ENCODE results near the gene SNTA1.
"Not testable (repeated sequence)": the region's sequence is repeated elsewhere in the genome, so short reads cannot be mapped to it uniquely, and the experiment has no call there.

The SNTA1 gene

DNA sequence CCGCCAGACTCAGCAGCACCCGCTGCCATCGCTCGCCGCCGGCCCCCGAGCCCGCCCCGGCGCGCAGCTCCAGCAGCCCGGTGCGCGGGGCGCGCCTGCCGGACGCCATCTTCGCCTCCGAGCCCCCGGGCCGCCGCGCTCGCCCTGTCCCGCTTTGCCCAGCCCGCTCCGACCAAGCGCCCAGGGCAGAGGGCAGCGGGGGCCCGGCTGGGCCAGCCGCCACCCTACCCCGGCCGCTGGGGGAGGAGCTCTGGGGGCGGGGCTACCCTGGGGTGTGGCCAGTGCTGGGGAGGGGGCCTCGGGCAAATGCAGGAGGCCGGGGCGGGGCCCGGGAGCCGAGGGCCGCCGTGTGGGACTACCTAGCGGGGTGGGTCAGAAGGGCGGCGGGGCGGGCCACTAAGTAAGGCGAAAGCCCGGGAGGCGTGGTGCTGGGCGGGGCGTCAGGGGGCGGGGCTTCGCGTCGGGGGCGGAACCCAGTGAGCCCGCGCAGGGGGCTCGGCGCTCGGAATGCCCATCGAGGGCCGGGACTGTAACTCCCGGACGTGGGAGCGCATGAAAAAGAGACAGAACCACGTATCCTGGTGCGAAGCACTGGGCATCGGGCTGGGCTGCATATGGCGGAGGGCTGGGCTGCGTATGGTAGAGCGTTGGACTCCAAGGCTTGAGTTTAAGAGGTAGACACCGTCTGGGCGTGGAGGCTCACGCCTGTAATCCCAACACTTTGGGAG is at the start of gene SNTA1:
SNTA1 (minus strand) TSS at position 252 of the 728 bp plus-strand sequence; CDS start at position 109, 143 bp downstream.
- Histone ChIP-seq H3K4me3 (peak within 1 kb of the TSS; percentile 37), H3K27me3 (ENCODE audit: low read depth) (no peaks in the 10 kb centered on the region), H3K36me3 (replicated peaks) (no peaks in the 10 kb centered on the region), H3K9me3 (no peaks in the 10 kb centered on the region), H3K4me1 (peaks cover 7% of the 10 kb centered on the region)
- in situ Hi-C loops (cut with MboI; ENCODE audit: low sequenced_read_pairs) = no loop called here
- peak; percentile 92 to 99 for DNase-seq (ENCODE audit: low spot score in 2 of 2)

DNA sequence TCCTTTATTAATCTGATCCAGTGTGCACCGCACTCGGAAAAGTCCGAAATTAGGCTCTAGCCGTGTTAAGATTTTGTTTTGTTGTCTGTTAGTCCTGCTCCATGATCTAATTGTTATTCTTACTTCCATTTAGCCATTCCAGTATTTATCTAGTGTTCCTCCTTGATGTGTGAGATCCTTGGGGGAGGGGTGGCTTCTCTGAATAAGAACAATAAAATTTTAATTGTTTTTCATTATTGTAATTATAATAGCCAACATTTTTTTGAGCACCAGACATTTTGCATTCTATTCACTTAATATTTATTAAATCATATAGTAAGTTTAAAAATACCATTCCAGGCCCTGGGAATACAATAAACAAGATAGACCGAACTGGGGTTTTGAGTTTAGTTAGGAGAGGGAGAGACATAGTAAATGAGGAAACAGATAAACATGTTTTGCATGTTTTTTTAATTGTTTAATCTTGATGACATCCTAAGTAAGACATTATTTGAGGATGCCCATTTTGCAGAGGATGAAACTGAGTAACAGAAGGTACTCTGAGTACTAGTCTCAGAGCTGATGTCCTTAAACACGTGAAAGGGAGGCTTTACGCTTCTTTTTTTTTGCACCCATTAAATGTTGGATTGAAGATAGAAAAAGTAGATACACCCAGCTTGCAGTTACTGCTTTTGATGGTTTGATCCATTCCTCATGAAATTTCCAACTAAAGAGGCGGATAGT is 47.5 kb upstream of the SNTA1 start:
- DNase-seq (ENCODE audit: low spot score in 2 of 2) = no peak
- peak overlapping the region; percentile 80 for H3K4me3 ChIP-seq
- H3K27me3 ChIP-seq (ENCODE audit: low read depth) = no peaks in the 10 kb centered on the region
- no peaks in the 10 kb centered on the region for H3K36me3 ChIP-seq (replicated peaks)
- peaks cover 13% of the 10 kb centered on the region for H3K4me1 ChIP-seq
- in situ Hi-C loops (cut with MboI; ENCODE audit: low sequenced_read_pairs) = no loop called here
- H3K9me3 ChIP-seq = no peaks in the 10 kb centered on the region; the same call in 1 of the 2 replicates

DNA sequence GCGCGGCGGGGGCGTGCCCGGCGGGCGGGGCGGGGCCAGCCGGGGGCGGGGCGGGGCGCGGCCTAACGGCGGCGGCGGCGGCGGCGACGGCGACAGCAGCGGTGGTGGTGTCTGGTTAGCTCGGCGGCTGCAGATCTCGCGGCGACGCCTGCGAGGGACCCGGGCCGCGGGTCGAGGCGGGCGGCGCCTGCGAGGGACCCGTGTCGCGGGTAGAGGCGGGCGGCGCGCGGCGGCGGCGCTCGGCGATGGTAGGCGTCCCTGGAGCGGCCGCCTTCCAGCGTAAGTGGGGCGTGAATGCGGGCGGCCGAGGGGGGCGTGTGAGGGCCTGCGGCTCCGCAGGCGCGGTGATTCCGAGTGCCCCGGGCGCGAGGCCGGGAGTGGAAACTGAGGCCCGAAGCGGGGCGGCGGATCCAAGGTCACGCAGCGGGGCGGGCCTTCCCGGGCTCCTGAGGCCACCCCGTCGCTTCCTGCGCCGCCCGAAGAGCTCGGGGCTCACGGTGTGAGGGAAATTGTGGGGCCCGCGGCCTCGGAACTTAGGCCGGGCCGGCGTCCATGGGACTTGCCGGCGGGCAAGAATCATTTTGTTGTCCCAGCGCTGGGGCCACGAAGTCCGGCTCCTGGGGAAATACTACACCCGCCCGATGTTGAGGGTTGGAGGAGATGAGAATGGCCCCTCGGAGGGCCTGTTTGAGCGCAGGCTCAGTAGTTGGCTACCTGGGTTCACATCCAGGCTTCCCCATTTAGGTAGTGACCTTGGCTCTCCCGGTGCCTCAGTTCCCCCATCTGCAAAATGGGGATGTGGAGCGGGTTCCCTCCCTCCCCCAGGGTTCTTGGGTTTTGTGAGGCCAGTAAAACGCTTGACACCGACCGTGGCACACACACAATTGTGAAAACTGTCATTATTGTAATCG is 46.7 kb upstream of the SNTA1 start, which contains the start of gene CBFA2T2:
CBFA2T2 (plus strand) TSS at position 74 of the 911 bp plus-strand sequence; CDS start at position 246, 172 bp downstream.
- H3K27me3 ChIP-seq (ENCODE audit: low read depth) = no peaks in the 10 kb centered on the region
- H3K9me3 ChIP-seq = no peaks in the 10 kb centered on the region; the same call in 1 of the 2 replicates
- H3K4me3 ChIP-seq = peak within 1 kb of the TSS; percentile 80
- no peak for DNase-seq (ENCODE audit: low spot score in 2 of 2)
- in situ Hi-C loops (cut with MboI; ENCODE audit: low sequenced_read_pairs) = no loop called here
- peaks cover 13% of the 10 kb centered on the region for H3K4me1 ChIP-seq
- H3K36me3 ChIP-seq (replicated peaks) = no peaks in the 10 kb centered on the region

DNA sequence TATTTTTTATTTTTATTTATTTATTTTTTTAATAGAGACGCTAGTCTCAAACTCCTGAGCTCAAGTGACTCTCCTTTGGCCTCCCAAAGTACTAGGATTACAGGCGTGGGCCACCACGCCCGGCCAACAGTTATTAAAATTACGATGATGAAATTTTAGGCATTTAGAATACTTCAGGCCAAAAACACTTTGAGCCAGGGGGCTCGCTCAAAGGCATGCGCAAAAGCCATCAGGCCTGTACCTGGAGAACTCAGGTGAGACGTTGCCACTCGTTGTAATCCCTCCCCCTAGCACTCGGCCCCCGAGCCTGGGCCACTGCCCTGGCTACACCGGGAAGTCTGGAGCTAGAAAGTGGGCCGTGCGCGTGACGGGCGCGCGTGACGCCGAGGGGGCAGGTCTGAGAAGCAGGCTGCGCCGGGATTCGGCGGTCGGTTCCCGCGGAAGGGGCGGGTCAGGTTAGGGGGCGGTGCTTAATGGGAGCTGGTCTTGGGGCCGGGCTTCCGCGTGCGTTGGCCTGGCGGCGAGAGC is 46.0 kb upstream of the SNTA1 start:
- in situ Hi-C loops (cut with MboI; ENCODE audit: low sequenced_read_pairs) = no loop called here
- peaks cover 13% of the 10 kb centered on the region for H3K4me1 ChIP-seq
- peak; percentile 93 to 99 for DNase-seq (ENCODE audit: low spot score in 2 of 2)
- H3K36me3 ChIP-seq (replicated peaks) = no peaks in the 10 kb centered on the region
- H3K9me3 ChIP-seq = no peaks in the 10 kb centered on the region; the same call in 1 of the 2 replicates
- H3K27me3 ChIP-seq (ENCODE audit: low read depth) = no peaks in the 10 kb centered on the region
- peak overlapping the region; percentile 39 for H3K4me3 ChIP-seq

DNA sequence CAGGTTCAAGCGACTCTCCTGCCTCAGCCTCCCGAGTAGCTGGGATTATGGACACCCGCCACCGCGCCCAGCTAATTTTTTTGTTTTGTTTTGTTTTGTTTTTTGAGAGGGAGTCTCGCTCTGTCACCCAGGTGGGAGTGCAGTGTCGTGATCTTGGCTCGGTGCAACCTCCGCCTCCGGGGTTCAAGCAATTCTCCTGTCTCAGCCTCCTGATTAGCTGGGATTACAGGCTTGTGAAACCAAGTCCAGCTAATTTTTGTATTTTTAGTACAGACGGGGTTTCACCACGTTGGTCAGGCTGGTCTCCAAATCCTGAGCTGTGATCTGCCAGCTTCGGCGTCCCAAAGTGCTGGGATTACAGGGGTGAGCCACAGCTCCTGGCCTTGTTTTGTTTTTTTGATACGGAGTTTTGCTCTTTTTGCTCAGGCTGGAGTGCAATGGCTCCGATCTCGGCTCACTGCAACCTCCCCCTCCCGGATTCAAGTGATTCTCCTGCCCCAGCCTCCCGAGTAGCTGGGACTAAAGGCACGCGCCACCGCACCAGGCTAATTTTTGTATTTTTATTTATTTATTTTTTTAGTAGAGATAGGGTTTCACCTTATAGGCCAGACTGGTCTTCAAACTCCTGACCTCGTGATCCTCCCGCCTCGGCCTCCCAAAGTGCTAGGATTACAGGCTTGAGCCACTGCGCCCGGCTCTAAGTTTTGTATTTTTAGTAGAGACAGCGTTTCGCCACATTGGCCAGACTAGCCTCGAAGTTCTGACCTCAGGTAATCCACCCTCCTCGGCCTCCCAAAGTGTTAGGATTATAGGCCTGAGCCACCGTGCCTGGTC is 45.3 kb upstream of the SNTA1 start:
- H3K9me3 ChIP-seq; H3K36me3 ChIP-seq (replicated peaks); DNase-seq (ENCODE audit: low spot score in 2 of 2); H3K27me3 ChIP-seq (ENCODE audit: low read depth); in situ Hi-C loops (cut with MboI; ENCODE audit: low sequenced_read_pairs): not testable (repeated sequence)
- Histone ChIP-seq H3K4me1 (peaks cover 13% of the 10 kb centered on the region), H3K4me3 (peak overlapping the region; percentile 39)

DNA sequence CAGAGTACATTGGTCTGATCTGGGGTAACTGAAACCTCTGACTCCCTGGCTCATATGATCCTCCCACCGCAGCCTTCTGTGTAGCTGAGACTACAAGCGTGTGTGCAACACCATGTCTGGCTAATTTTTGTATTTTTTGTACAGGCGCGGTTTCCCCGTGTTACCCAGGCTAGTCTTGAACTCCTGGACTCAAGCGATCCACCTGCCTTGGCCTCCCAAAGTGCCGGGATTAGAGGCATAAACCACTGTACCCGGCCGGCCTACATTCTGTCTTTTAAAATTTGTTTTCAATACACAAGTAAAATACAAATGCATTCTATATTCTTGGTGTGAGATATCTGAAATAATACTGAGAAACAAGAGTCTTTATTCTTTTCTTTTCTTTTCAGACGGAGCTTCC is 44.6 kb upstream of the SNTA1 start:
- Histone ChIP-seq H3K27me3 (ENCODE audit: low read depth) (no peaks in the 10 kb centered on the region), H3K9me3 (no peaks in the 10 kb centered on the region), H3K36me3 (replicated peaks) (no peaks in the 10 kb centered on the region), H3K4me1 (peaks cover 13% of the 10 kb centered on the region), H3K4me3 (no peak overlapping the region)
- in situ Hi-C loops (cut with MboI; ENCODE audit: low sequenced_read_pairs) = no loop called here
- DNase-seq (ENCODE audit: low spot score in 2 of 2) = no peak

DNA sequence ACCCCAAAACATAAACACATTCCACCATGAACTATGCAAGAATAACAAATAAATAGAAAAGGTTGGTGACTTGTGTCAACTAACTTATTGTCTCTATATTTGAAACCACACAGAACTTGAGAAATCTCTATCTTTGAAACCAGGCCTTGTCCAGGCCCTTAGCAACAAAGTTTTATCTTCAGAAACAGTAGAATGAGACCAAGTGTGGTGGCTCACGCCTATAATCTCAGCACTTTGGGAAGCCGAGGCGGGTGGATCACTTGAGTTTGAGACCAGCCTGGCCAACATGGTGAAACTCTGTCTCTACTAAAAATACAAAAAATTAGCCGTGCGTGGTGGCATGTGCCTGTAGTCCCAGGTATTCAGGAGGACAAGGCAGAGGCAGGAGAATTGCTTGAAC is 39.6 kb upstream of the SNTA1 start:
- H3K36me3 ChIP-seq (replicated peaks); H3K9me3 ChIP-seq; H3K4me3 ChIP-seq; H3K4me1 ChIP-seq; in situ Hi-C loops (cut with MboI; ENCODE audit: low sequenced_read_pairs); H3K27me3 ChIP-seq (ENCODE audit: low read depth); DNase-seq (ENCODE audit: low spot score in 2 of 2): not testable (repeated sequence)

DNA sequence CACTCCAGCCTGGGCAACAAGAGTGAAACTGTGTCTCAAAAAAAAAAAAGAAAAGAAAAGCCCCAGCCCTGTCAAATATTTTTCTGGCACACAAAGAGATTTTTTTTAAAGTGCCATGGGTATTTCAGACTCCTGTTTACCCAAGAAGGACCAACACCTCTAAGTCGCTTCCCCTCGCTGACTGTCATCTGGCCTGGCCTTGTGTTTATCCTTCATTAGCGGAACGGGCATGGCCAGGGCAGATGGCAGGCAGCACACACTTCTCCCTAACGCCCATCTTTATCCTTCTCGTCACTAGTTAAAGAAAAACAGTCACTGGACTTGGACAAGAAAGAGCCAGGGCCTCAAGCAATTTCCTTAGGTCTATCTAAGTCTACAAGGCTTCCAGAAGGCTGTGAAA is 39.0 kb upstream of the SNTA1 start:
- in situ Hi-C loops (cut with MboI; ENCODE audit: low sequenced_read_pairs) = no loop called here
- DNase-seq (ENCODE audit: low spot score in 2 of 2) = no peak

DNA sequence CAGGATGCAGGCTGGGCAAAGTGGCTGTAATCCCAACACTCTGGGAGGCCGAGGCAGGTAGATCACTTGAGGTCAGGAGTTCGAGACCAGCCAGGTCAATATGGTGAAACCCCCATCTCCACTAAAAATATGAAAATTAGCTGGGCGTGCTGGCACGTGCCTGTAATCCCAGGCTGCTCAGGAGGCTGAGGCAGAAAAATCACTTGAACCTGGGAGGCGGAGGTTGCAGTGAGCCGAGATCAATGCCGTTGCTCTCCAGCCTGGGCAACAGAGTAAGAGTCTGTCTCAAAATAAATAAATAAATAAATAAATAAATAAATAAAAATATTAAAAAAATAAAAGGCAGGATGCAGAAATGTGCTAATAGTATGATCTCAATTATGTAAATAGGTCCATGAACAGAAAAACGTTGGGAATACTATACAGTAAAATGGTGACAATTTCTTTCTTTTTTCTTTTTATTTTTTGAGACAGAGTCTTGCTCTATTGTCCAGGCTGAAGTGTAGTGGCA is 37.9 kb upstream of the SNTA1 start:
- Histone ChIP-seq H3K4me1 (no peaks in the 10 kb centered on the region), H3K4me3 (no peak overlapping the region), H3K27me3 (ENCODE audit: low read depth) (no peaks in the 10 kb centered on the region), H3K36me3 (replicated peaks) (no peaks in the 10 kb centered on the region), H3K9me3 (no peaks in the 10 kb centered on the region)
- no peak for DNase-seq (ENCODE audit: low spot score in 2 of 2)
- in situ Hi-C loops (cut with MboI; ENCODE audit: low sequenced_read_pairs) = no loop called here

More for the DNA sequence above, 39.0 kb upstream of the SNTA1 start:
- H3K4me1 ChIP-seq = no peaks in the 10 kb centered on the region
- H3K9me3 ChIP-seq = no peaks in the 10 kb centered on the region
- H3K27me3 ChIP-seq (ENCODE audit: low read depth) = no peaks in the 10 kb centered on the region
- no peak overlapping the region for H3K4me3 ChIP-seq
- no peaks in the 10 kb centered on the region for H3K36me3 ChIP-seq (replicated peaks)

DNA sequence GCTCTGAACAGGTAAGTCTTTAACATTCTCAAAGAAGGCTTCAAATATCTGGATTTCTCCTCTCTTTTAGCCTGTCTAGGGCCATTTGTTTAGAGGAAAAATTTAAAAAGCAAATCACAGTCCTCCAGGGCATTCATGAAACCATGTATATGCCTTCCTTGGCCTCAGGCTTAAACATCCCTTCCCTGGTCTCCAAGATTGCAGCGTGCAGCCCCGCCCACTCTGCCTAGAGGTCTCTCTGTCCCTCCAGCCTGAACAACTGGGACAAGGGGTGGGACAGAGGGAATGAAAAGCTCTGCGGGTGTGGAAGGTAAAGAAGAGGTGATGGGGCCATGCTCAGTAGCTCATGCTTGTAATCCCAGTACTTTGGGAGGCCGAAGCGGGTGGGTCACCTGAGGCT is 36.5 kb upstream of the SNTA1 start:
- in situ Hi-C loops (cut with MboI; ENCODE audit: low sequenced_read_pairs) = no loop called here
- Histone ChIP-seq H3K27me3 (ENCODE audit: low read depth) (no peaks in the 10 kb centered on the region), H3K9me3 (no peaks in the 10 kb centered on the region), H3K4me1 (no peaks in the 10 kb centered on the region), H3K36me3 (replicated peaks) (no peaks in the 10 kb centered on the region), H3K4me3 (no peak overlapping the region)
- no peak for DNase-seq (ENCODE audit: low spot score in 2 of 2)

DNA sequence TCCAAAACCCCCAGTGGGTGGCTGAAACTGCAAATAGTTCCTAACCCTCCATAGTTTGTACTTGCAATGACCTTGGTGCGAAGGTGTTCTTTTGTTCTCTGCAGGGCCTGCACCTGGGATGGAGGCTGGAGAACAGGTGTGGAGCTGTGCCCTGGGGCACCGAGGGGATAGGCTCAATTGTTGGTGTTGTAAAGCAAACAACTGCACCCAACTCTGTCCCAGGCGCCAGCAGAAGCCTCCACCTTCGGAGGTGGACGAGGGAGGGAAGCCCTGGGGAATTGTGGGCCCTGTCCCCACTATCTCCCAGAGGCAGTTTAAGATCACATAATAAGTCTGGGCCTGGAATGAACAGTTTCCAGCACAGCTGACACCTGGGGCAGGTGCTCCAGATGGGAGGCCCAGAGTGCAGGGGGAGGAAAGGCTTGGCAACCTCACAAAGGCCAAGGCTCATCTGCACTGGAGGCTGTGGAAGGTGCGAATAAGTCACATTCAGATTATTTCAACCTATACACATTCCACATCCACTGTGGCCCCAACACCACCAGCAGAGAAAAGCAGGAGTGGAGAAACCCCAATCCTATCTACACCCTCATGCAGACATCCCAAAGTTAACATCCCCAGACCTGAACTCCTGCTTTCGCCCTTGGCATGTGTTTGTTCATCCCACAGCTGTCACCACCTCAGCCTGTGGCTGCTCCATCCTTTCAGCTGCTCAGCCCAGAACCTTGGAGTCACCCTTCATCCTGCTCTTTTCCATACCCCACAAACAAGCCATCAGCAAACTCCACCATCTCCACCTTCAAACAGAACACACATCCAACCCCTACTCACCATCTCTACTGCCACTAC is 34.0 kb upstream of the SNTA1 start:
- DNase-seq (ENCODE audit: low spot score in 2 of 2) = no peak

More for the DNA sequence above, 34.0 kb upstream of the SNTA1 start:
- H3K4me3 ChIP-seq = no peak overlapping the region
- no peaks in the 10 kb centered on the region for H3K9me3 ChIP-seq
- in situ Hi-C loops (cut with MboI; ENCODE audit: low sequenced_read_pairs) = no loop called here
- no peaks in the 10 kb centered on the region for H3K27me3 ChIP-seq (ENCODE audit: low read depth)
- no peaks in the 10 kb centered on the region for H3K36me3 ChIP-seq (replicated peaks)
- H3K4me1 ChIP-seq = no peaks in the 10 kb centered on the region
